ENCODE measurements around the gene TYW1B. TPM values are rescaled to one million over a fixed set of nuclear protein-coding genes. Genes with fewer than 3 reads are reported as not detected.
"Not testable (repeated sequence)": the region's sequence is repeated elsewhere in the genome, so short reads cannot be mapped to it uniquely, and the experiment has no call there.

TYW1B gene
- total RNA-seq, 1 donor from 2014 or later = 2.3 TPM

DNA sequence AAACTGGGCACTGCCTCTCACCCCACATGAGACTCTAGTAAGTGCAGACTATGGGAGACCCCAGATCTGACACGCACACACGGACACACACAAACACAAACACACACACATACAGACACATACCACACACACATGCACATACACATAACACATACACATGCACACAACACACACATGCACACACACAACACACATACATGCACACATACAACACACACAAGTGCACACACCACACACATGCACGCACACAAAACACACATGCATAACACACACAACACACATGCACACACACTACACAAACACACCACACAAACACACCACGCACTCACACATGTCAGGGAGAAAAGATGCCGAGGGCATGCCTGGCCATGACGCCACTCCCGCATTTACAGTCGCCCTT is 205.5 kb downstream of the TYW1B start:
- no peak overlapping the region for H3K27ac Mint-ChIP-seq (ENCODE audit: unreplicated experiment)
- H3K4me1 Mint-ChIP-seq (ENCODE audit: unreplicated experiment) = peaks cover 6% of the 10 kb centered on the region
- TF ChIP-seq, protein P1, sequence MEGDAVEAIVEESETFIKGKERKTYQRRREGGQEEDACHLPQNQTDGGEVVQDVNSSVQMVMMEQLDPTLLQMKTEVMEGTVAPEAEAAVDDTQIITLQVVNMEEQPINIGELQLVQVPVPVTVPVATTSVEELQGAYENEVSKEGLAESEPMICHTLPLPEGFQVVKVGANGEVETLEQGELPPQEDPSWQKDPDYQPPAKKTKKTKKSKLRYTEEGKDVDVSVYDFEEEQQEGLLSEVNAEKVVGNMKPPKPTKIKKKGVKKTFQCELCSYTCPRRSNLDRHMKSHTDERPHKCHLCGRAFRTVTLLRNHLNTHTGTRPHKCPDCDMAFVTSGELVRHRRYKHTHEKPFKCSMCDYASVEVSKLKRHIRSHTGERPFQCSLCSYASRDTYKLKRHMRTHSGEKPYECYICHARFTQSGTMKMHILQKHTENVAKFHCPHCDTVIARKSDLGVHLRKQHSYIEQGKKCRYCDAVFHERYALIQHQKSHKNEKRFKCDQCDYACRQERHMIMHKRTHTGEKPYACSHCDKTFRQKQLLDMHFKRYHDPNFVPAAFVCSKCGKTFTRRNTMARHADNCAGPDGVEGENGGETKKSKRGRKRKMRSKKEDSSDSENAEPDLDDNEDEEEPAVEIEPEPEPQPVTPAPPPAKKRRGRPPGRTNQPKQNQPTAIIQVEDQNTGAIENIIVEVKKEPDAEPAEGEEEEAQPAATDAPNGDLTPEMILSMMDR (IDR thresholded peaks at IDR 0.05) = no peak
- H3K36me3 Mint-ChIP-seq (ENCODE audit: unreplicated experiment) = no peaks in the 10 kb centered on the region
- no peak overlapping the region for H3K4me3 Mint-ChIP-seq (ENCODE audit: unreplicated experiment)
- DNase-seq (ENCODE audit: extremely low spot score, unreplicated experiment) = no peak
- no peaks in the 10 kb centered on the region for H3K27me3 Mint-ChIP-seq (ENCODE audit: unreplicated experiment)
- H3K9me3 Mint-ChIP-seq (ENCODE audit: unreplicated experiment) = no peaks in the 10 kb centered on the region

DNA sequence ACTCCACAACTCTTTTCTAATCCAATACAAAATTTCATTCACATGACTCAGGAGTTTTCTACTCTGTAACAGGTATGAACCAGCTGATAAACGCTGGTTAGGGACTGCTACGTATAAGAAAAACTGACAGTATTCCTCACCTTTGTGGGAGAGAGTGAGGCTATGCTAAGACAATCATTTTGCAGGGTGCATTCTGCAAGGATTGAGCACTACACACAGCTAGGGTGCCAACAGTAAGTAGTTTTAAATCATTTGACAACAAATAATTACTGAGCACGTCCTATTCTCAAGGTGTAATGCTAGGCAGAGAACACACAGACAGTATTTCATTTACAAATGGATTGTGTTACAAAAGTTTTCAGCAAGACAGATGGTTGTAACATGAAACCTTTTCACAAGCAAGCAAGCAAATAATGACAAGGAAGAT is 206.2 kb downstream of the TYW1B start:
- not testable (repeated sequence) for H3K36me3 Mint-ChIP-seq (ENCODE audit: unreplicated experiment); H3K9me3 Mint-ChIP-seq (ENCODE audit: unreplicated experiment); H3K27me3 Mint-ChIP-seq (ENCODE audit: unreplicated experiment); H3K4me3 Mint-ChIP-seq (ENCODE audit: unreplicated experiment); H3K4me1 Mint-ChIP-seq (ENCODE audit: unreplicated experiment); DNase-seq (ENCODE audit: extremely low spot score, unreplicated experiment); H3K27ac Mint-ChIP-seq (ENCODE audit: unreplicated experiment)

DNA sequence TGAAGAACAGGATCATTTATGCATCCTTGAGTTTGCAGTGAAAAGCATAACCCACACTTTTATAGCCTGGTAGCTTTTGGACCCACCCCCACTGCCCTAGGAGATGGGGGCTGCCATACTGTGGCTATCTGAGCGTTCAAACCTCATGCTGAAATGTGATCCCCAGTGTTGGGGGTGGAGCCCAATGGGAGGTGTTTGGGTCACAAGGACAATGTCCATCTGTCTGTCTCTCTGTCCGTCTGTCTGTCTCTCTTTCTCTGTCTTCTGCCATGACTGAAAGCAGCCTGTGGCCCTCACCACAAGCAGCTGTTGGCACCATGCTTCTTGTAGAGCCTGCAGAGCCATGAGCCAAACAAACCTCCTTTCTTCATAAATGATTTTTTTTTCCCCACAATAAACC is 207.1 kb downstream of the TYW1B start:
- not testable (repeated sequence) for H3K9me3 Mint-ChIP-seq (ENCODE audit: unreplicated experiment); DNase-seq (ENCODE audit: extremely low spot score, unreplicated experiment); H3K4me3 Mint-ChIP-seq (ENCODE audit: unreplicated experiment); H3K27me3 Mint-ChIP-seq (ENCODE audit: unreplicated experiment); H3K36me3 Mint-ChIP-seq (ENCODE audit: unreplicated experiment); H3K27ac Mint-ChIP-seq (ENCODE audit: unreplicated experiment); H3K4me1 Mint-ChIP-seq (ENCODE audit: unreplicated experiment)

DNA sequence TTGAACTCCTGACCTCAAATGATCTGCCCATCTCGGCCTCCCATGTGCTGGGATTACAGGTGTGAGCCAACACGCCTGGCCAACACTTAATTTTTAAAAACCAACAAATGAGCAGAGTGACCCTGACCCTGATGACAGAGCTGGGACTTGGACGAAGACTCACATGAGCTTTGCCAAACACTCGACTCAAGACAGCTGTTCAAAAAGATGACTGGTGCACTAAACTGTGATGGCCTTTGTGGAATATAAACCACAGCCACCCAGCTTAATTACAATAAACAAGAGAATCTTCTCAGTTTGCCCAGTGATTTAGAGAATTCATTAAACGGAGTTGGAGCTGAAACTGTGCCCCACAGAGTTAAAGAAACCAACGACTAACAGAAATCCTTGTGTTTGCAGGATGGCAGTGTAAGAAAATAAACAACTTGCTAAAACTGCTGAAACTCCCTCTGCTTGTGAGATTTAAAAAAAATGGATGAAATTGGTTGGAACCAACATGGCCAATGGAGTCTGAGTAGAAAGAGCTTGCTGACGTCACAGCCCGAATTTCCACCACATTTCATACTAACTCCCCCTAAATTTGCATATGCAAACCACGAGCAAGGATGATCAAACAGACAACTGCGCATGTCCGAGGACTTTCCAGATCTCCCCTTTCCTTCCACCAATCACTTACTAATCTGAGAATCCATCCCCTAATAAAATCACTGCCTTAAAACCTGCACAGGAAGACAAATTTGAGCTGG is 209.4 kb downstream of the TYW1B start:
- not testable (repeated sequence) for H3K27ac Mint-ChIP-seq (ENCODE audit: unreplicated experiment); H3K9me3 Mint-ChIP-seq (ENCODE audit: unreplicated experiment); H3K4me3 Mint-ChIP-seq (ENCODE audit: unreplicated experiment); DNase-seq (ENCODE audit: extremely low spot score, unreplicated experiment); H3K27me3 Mint-ChIP-seq (ENCODE audit: unreplicated experiment); H3K4me1 Mint-ChIP-seq (ENCODE audit: unreplicated experiment)
- H3K36me3 Mint-ChIP-seq (ENCODE audit: unreplicated experiment) = peaks cover 13% of the 10 kb centered on the region

DNA sequence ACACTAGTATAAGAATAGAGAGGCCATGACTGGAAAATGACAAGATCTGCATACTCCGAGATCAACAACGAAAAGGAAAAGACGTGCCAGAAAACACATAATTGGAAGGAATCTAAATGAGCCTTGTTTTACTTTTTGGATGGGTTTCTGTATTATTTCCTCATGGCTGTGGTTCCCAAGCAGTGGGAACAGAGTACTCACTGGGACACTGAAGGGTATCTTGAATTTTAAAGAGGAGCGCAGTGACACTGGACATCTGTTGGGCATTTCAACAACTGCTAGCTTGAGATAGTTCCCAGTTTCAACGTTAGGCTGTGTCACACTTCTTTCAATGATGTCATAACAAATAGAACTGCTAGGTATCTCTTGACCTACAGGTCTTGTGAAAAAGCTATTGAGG is 218.2 kb downstream of the TYW1B start:
- DNase-seq (ENCODE audit: extremely low spot score, unreplicated experiment); H3K4me1 Mint-ChIP-seq (ENCODE audit: unreplicated experiment); H3K27me3 Mint-ChIP-seq (ENCODE audit: unreplicated experiment); H3K9me3 Mint-ChIP-seq (ENCODE audit: unreplicated experiment); H3K4me3 Mint-ChIP-seq (ENCODE audit: unreplicated experiment); H3K36me3 Mint-ChIP-seq (ENCODE audit: unreplicated experiment); H3K27ac Mint-ChIP-seq (ENCODE audit: unreplicated experiment): not testable (repeated sequence)

DNA sequence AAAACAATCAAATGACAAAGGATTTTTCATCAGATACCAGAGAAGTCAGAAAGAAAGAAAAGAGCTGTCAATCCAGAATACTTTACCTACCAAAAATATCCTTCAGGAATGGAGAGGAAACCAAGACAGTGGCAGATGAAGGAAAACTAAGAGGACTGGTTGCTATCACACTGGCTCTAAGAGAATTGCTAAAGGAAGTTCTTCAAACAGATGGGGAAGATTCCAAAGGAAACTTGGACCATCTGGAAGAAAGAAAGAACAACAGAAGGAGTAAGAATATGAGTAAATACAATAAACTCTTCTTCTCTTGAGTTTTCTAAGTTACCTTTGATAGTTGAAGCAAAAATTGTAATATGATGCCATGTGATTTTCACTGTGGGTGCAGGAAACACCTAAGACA is 220.0 kb downstream of the TYW1B start:
- H3K4me3 Mint-ChIP-seq (ENCODE audit: unreplicated experiment); H3K9me3 Mint-ChIP-seq (ENCODE audit: unreplicated experiment); H3K4me1 Mint-ChIP-seq (ENCODE audit: unreplicated experiment); H3K27ac Mint-ChIP-seq (ENCODE audit: unreplicated experiment); H3K36me3 Mint-ChIP-seq (ENCODE audit: unreplicated experiment); H3K27me3 Mint-ChIP-seq (ENCODE audit: unreplicated experiment); DNase-seq (ENCODE audit: extremely low spot score, unreplicated experiment): not testable (repeated sequence)

DNA sequence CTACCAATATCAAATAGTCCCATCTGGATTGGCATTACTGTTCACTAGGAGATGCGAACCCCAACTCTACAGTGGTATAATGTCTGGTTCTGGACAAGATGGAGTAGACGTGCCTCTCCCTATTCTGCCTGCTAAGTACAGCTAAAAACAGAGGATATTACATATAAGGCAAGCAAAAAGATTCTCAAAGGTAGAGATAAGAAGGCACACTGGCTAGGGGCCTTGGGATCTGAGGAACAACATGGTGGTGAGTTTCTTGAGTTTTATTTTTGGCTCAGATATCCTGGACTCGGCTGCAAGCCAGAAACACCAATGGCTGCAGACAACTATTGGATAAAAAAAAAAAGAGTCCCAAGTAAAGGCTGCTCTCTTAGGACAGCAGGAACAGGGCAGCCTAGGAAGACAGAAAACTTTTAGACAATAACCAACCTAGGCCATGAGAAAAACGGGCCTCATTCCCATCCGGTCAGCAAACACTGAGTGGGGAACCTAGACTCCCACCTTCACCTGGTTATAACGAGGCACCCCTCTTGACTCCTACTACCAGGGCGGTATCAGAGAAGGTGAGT is 222.1 kb downstream of the TYW1B start:
- not testable (repeated sequence) for H3K4me1 Mint-ChIP-seq (ENCODE audit: unreplicated experiment); DNase-seq (ENCODE audit: extremely low spot score, unreplicated experiment); H3K27me3 Mint-ChIP-seq (ENCODE audit: unreplicated experiment); H3K36me3 Mint-ChIP-seq (ENCODE audit: unreplicated experiment); H3K4me3 Mint-ChIP-seq (ENCODE audit: unreplicated experiment); H3K9me3 Mint-ChIP-seq (ENCODE audit: unreplicated experiment); H3K27ac Mint-ChIP-seq (ENCODE audit: unreplicated experiment)

DNA sequence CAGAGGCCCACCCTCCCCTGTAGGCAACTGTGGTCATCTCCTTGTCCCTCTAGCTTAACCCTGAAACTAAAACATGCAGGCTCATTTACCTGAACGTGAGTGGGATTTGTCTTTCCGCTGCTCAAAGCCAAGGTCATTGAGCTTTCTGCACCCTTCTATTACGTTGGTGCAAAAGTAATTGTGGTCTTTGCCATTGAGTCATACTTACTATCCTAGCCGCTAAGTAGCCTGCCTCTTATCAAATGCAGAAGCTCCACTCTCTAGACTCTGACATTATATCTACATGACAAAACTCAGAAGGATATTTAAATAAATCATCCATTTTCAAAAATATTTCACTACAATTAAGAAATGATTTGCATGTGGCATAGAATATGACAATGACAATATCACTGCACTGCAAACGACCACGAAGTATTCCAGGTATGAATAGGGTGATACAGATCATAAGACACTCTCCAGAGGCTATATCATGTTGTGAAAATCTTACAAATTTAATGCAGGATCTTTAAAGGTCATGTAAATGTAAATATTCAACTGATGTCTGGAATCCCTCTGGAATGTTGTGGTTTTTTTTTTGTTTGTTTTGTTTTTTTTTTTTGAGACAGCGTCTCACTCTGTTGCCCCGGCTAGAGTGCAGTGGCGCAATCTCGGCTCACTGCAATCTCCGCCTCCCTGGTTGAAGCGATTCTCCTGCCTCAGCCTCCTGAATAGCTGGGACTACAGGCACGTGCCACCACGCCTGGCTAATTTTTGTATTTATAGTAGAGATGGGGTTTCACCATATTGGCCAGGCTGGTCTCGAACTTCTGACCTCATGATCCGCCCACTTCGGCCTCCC is 223.0 kb downstream of the TYW1B start:
- H3K4me3 Mint-ChIP-seq (ENCODE audit: unreplicated experiment); DNase-seq (ENCODE audit: extremely low spot score, unreplicated experiment); H3K4me1 Mint-ChIP-seq (ENCODE audit: unreplicated experiment); H3K27ac Mint-ChIP-seq (ENCODE audit: unreplicated experiment); H3K36me3 Mint-ChIP-seq (ENCODE audit: unreplicated experiment); H3K27me3 Mint-ChIP-seq (ENCODE audit: unreplicated experiment); H3K9me3 Mint-ChIP-seq (ENCODE audit: unreplicated experiment): not testable (repeated sequence)

DNA sequence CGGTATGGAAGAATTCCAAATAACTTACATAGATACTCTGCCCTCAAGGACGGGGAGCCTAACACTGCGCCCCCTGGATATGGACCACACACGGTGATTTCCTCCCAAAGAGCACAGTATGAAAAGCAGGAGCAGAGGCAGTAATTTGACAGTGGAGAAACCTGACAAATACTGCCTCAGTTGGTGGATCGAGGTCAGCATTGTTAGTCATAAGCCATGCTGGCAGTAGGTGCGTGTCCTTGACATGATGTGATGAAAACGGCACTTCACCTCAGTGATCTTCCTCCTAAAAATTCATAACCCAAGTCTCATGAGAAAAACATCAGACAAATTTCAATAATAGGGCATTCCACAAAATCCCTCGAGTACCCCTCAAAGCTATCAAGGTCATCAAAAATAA is 224.5 kb downstream of the TYW1B start:
- H3K4me3 Mint-ChIP-seq (ENCODE audit: unreplicated experiment); H3K27me3 Mint-ChIP-seq (ENCODE audit: unreplicated experiment); H3K9me3 Mint-ChIP-seq (ENCODE audit: unreplicated experiment): not testable (repeated sequence)

More for the DNA sequence above, 224.5 kb downstream of the TYW1B start:
- H3K27ac Mint-ChIP-seq (ENCODE audit: unreplicated experiment); H3K36me3 Mint-ChIP-seq (ENCODE audit: unreplicated experiment); DNase-seq (ENCODE audit: extremely low spot score, unreplicated experiment); H3K4me1 Mint-ChIP-seq (ENCODE audit: unreplicated experiment): not testable (repeated sequence)
